ENCODE measurements around the gene CCDC167.

- TF ChIP-seq CTCF (IDR thresholded peaks at IDR 0.05; ENCODE audit: insufficient read depth, low read depth, low read length): no peak
- no peak for TF ChIP-seq EZH2 (IDR thresholded peaks at IDR 0.05; ENCODE audit: insufficient read depth, low read length)
These were observed 14.4 kb downstream of the CCDC167 start for GRCh38 chr6:37485291-37485702.
